SK-N-SH treated with all-trans-retinoic acid at 6 μM for 48 hours (cell line): ENCODE data around the gene ETV4.
"Not testable (repeated sequence)": the region's sequence is repeated elsewhere in the genome, so short reads cannot be mapped to it uniquely, and the experiment has no call there.

Experiments used
- ZFP30 ChIP-seq: fragments of 450-650 bp; formaldehyde crosslinking; IDR thresholded peaks from 2 replicates; pipeline ENCODE4 v1.5.0; 2022; ENCODE audit warnings: mild to moderate bottlenecking, moderate library complexity
- TF ChIP-seq, protein P1 (sequence below): fragments of 250-450 bp; sonication (Bioruptor Pico); IDR thresholded peaks from 2 replicates; pipeline ENCODE4 v1.5.1; 2021; ENCODE audit warnings: mild to moderate bottlenecking, moderate library complexity

GRCh38 chr17:43511199-43511598 is 34.9 kb downstream of the ETV4 start:
- TF ChIP-seq, protein P1, sequence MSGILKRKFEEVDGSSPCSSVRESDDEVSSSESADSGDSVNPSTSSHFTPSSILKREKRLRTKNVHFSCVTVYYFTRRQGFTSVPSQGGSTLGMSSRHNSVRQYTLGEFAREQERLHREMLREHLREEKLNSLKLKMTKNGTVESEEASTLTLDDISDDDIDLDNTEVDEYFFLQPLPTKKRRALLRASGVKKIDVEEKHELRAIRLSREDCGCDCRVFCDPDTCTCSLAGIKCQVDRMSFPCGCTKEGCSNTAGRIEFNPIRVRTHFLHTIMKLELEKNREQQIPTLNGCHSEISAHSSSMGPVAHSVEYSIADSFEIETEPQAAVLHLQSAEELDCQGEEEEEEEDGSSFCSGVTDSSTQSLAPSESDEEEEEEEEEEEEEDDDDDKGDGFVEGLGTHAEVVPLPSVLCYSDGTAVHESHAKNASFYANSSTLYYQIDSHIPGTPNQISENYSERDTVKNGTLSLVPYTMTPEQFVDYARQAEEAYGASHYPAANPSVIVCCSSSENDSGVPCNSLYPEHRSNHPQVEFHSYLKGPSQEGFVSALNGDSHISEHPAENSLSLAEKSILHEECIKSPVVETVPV (CRISPR knock-in tag), result not testable (repeated sequence)
- not testable (repeated sequence) for TF ChIP-seq ZFP30 (CRISPR knock-in tag)
